SK-N-SH (cell line): ENCODE results near the gene ATG16L1.

ENCODE experiments used
- CHD2 ChIP-seq: fragments of 150-350 bp; IDR thresholded peaks from 2 replicates; pipeline ENCODE4 v1.6.1; 2018; ENCODE audit warnings: low read length; ENCODE audit not compliant: partially characterized antibody
- GABPA ChIP-seq: IDR thresholded peaks from 2 replicates; pipeline ENCODE4 v1.4.0; 2012; ENCODE audit warnings: low read depth, mild to moderate bottlenecking
- PBX3 ChIP-seq: IDR thresholded peaks from 2 replicates; pipeline ENCODE4; 2012
- RCOR1 ChIP-seq: fragments of 150-350 bp; IDR thresholded peaks from 2 replicates; pipeline ENCODE4 v1.6.1; 2017; ENCODE audit warnings: antibody characterized with exemption, low read length
- SMC3 ChIP-seq: IDR thresholded peaks from 2 replicates; pipeline ENCODE4 v1.6.1; 2012; ENCODE audit warnings: low read depth, low read length, improper control_type of control experiment
- TAF1 ChIP-seq: IDR thresholded peaks from 2 replicates; pipeline ENCODE4 v1.6.1; 2012; ENCODE audit warnings: low read depth, mild to moderate bottlenecking, low read length, moderate library complexity, borderline replicate concordance
- TF ChIP-seq, protein P1 (sequence below): fragments of 200-600 bp; sonication (generic); IDR thresholded peaks from 2 replicates; pipeline ENCODE4 v1.6.1; 2017; ENCODE audit warnings: antibody characterized with exemption, mild to moderate bottlenecking, moderate library complexity

DNA sequence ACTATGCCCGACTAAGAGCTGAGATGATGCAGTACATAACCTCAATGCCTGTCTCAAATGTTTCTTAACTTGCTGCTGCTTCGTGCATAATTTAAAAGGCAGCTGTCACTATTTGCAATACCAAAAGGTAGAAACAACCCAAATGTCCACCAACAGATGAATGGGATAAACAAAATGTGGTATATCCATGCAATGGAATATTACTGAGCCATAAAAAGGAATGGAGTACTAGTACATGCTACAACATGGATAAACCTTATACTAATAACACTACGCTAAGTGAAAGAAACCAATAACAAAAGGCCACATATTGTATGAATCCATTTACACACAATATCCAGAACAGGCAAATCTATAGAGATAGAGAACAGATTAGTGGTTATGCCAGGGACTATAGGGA is 89.8 kb downstream of the ATG16L1 start:
- TF ChIP-seq, protein P1, sequence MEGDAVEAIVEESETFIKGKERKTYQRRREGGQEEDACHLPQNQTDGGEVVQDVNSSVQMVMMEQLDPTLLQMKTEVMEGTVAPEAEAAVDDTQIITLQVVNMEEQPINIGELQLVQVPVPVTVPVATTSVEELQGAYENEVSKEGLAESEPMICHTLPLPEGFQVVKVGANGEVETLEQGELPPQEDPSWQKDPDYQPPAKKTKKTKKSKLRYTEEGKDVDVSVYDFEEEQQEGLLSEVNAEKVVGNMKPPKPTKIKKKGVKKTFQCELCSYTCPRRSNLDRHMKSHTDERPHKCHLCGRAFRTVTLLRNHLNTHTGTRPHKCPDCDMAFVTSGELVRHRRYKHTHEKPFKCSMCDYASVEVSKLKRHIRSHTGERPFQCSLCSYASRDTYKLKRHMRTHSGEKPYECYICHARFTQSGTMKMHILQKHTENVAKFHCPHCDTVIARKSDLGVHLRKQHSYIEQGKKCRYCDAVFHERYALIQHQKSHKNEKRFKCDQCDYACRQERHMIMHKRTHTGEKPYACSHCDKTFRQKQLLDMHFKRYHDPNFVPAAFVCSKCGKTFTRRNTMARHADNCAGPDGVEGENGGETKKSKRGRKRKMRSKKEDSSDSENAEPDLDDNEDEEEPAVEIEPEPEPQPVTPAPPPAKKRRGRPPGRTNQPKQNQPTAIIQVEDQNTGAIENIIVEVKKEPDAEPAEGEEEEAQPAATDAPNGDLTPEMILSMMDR = no peak
- no peak for TF ChIP-seq TAF1
- TF ChIP-seq SMC3 = no peak
- TF ChIP-seq CHD2 = no peak
- no peak for TF ChIP-seq RCOR1
- TF ChIP-seq GABPA = no peak
- no peak for TF ChIP-seq PBX3
